ENCODE measurements around the gene GPC6. TPM values are rescaled to one million over a fixed set of nuclear protein-coding genes. Genes with fewer than 3 reads are reported as not detected.
A peak's percentile ranks its signal among the peaks of the same experiment; 100 is the strongest.

The GPC6 gene
- total RNA-seq, 1 donor = 77.8 TPM

- TF ChIP-seq CTCF (IDR thresholded peaks at IDR 0.05; ENCODE audit: extremely low read depth, low read depth, low read length) = peak; percentile 15
- Histone ChIP-seq H3K27me3 (ENCODE audit: insufficient read depth, low read length) (no peaks in the 10 kb centered on the region), H3K4me2 (ENCODE audit: insufficient read depth, low read length) (no peak overlapping the region), H3K27ac (ENCODE audit: low read depth, low read length) (no peak overlapping the region), H2AFZ (ENCODE audit: low read length) (no peak overlapping the region), H3K4me3 (ENCODE audit: insufficient read depth, low read length) (no peak overlapping the region), H4K20me1 (ENCODE audit: insufficient read depth, low read length) (no peaks in the 10 kb centered on the region), H3K79me2 (ENCODE audit: insufficient read depth, low read length) (peaks cover 64% of the 10 kb centered on the region), H3K4me1 (ENCODE audit: insufficient read depth, low read length) (peaks cover 38% of the 10 kb centered on the region), H3K9me3 (ENCODE audit: low read depth, low read length) (no peaks in the 10 kb centered on the region), H3K36me3 (ENCODE audit: insufficient read depth, low read length) (no peaks in the 10 kb centered on the region)
- no peak for DNase-seq (ENCODE audit: insufficient read length, low spot score, missing footprints)
Observed at GRCh38 chr13:93233997-93234416, 7.4 kb downstream of the GPC6 start.

- Histone ChIP-seq H3K27me3 (ENCODE audit: insufficient read depth, low read length) (no peaks in the 10 kb centered on the region), H3K9me3 (ENCODE audit: low read depth, low read length) (no peaks in the 10 kb centered on the region), H2AFZ (ENCODE audit: low read length) (no peak overlapping the region), H4K20me1 (ENCODE audit: insufficient read depth, low read length) (no peaks in the 10 kb centered on the region), H3K36me3 (ENCODE audit: insufficient read depth, low read length) (no peaks in the 10 kb centered on the region), H3K4me2 (ENCODE audit: insufficient read depth, low read length) (no peak overlapping the region), H3K4me3 (ENCODE audit: insufficient read depth, low read length) (no peak overlapping the region), H3K27ac (ENCODE audit: low read depth, low read length) (no peak overlapping the region), H3K4me1 (ENCODE audit: insufficient read depth, low read length) (peaks cover 35% of the 10 kb centered on the region), H3K79me2 (ENCODE audit: insufficient read depth, low read length) (peaks cover 62% of the 10 kb centered on the region)
- TF ChIP-seq CTCF (IDR thresholded peaks at IDR 0.05; ENCODE audit: extremely low read depth, low read depth, low read length) = no peak
- DNase-seq (ENCODE audit: insufficient read length, low spot score, missing footprints) = no peak
Observed at GRCh38 chr13:93234459-93234858, 7.9 kb downstream of the GPC6 start.

GRCh38 chr13:93235258-93236015, 8.8 kb downstream of the GPC6 start:
- Histone ChIP-seq H3K9me3 (ENCODE audit: low read depth, low read length) (no peaks in the 10 kb centered on the region), H3K36me3 (ENCODE audit: insufficient read depth, low read length) (no peaks in the 10 kb centered on the region), H3K27me3 (ENCODE audit: insufficient read depth, low read length) (no peaks in the 10 kb centered on the region), H3K4me1 (ENCODE audit: insufficient read depth, low read length) (peaks cover 26% of the 10 kb centered on the region), H3K27ac (ENCODE audit: low read depth, low read length) (peak overlapping the region; percentile 67), H2AFZ (ENCODE audit: low read length) (no peak overlapping the region), H4K20me1 (ENCODE audit: insufficient read depth, low read length) (no peaks in the 10 kb centered on the region), H3K79me2 (ENCODE audit: insufficient read depth, low read length) (peaks cover 57% of the 10 kb centered on the region), H3K4me3 (ENCODE audit: insufficient read depth, low read length) (no peak overlapping the region), H3K4me2 (ENCODE audit: insufficient read depth, low read length) (peak overlapping the region; percentile 12)
- no peak for DNase-seq (ENCODE audit: insufficient read length, low spot score, missing footprints)
- TF ChIP-seq CTCF (IDR thresholded peaks at IDR 0.05; ENCODE audit: extremely low read depth, low read depth, low read length) = no peak

- H3K4me2 ChIP-seq (ENCODE audit: insufficient read depth, low read length) = no peak overlapping the region
- peaks cover 21% of the 10 kb centered on the region for H3K4me1 ChIP-seq (ENCODE audit: insufficient read depth, low read length)
- DNase-seq (ENCODE audit: insufficient read length, low spot score, missing footprints) = no peak
- H3K27me3 ChIP-seq (ENCODE audit: insufficient read depth, low read length) = no peaks in the 10 kb centered on the region
- peaks cover 53% of the 10 kb centered on the region for H3K79me2 ChIP-seq (ENCODE audit: insufficient read depth, low read length)
- no peaks in the 10 kb centered on the region for H3K9me3 ChIP-seq (ENCODE audit: low read depth, low read length)
- no peaks in the 10 kb centered on the region for H3K36me3 ChIP-seq (ENCODE audit: insufficient read depth, low read length)
- no peak overlapping the region for H3K4me3 ChIP-seq (ENCODE audit: insufficient read depth, low read length)
- H4K20me1 ChIP-seq (ENCODE audit: insufficient read depth, low read length) = no peaks in the 10 kb centered on the region
- no peak overlapping the region for H3K27ac ChIP-seq (ENCODE audit: low read depth, low read length)
- no peak overlapping the region for H2AFZ ChIP-seq (ENCODE audit: low read length)
- no peak for TF ChIP-seq CTCF (IDR thresholded peaks at IDR 0.05; ENCODE audit: extremely low read depth, low read depth, low read length)
Observed at GRCh38 chr13:93238711-93239110, 12.1 kb downstream of the GPC6 start.

Data from osteoblast (primary cell).